K562 (cell line): ENCODE results near the gene SMAD1. TPM values are rescaled to one million over a fixed set of nuclear protein-coding genes. Genes with fewer than 3 reads are reported as not detected.

ENCODE experiments used
- ATAC-seq: fragments of 200-7000 bp; cut with Tn5 transposase; 3 replicates; pipeline ENCODE4 v1.9.1; 2020; ENCODE audit warnings: moderate library complexity
- BruUV-seq: library from RNA; stranded (reverse); fragments of 400-500 nt; replicated peaks from 2 replicates; lab custom pipeline; 2021; lab: Mats Ljungman, UMichigan
- CTCF ChIA-PET: fragments of 300-600 bp; formaldehyde crosslinking; extraction: SDS; loops from one replicate; lab custom pipeline; 2021; ENCODE audit warnings: low intra/inter-chr PET ratio; lab: Yijun Ruan, JAX
- POLR2A ChIA-PET: fragments of 300-600, 350-650 bp; sonication (Branson Sonifier 250); formaldehyde crosslinking; extraction: SDS; loops from one replicate; lab custom pipeline; 2021; ENCODE audit warnings: antibody characterized with exemption, inconsistent platforms; lab: Yijun Ruan, JAX
- DNase-seq, 4 experiments: peaks; one replicate each; pipeline versions ENCODE4 v3.0.0 to v3.0.0-alpha.2; 2011 to 2018; ENCODE audit warnings: low spot score in 3 of 4, mixed read lengths in 3 of 4; ENCODE audit errors: extremely low read depth in 1 of 4
- FAIRE-seq: peaks from 2 replicates; lab custom pipeline; 2011; peaks lifted over from hg19 to GRCh38; lab: Jason Lieb, UNC
- H2AFZ ChIP-seq: 2 replicates; pipeline ENCODE4 v1.6.0; 2011; ENCODE audit warnings: low read depth, low read length, control low read depth, inconsistent platforms
- H3K27ac ChIP-seq: fragments of 200-600 bp; 3 replicates; pipeline ENCODE4 v1.8.0; 2011; ENCODE audit warnings: low read depth, mild to moderate bottlenecking, control low read depth, inconsistent platforms, low read length, moderate library complexity, mixed read lengths; ENCODE audit errors: extremely low read depth
- H3K27me3 ChIP-seq, 2 experiments: fragments of 300-600 bp in 1 of 2; 2 replicates in 1 of 2; 3 replicates in 1 of 2; pipeline versions ENCODE4 v1.6.0 to v1.8.0; 2011; ENCODE audit warnings: inconsistent platforms in 2 of 2, low read length in 2 of 2, mild to moderate bottlenecking in 1 of 2, mixed read lengths in 1 of 2, moderate library complexity in 1 of 2; ENCODE audit not compliant: control insufficient read depth in 2 of 2, insufficient read depth in 2 of 2
- H3K36me3 ChIP-seq: fragments of 300-600 bp; 3 replicates; pipeline ENCODE4 v1.8.0; 2011; ENCODE audit warnings: mild to moderate bottlenecking, low read length, inconsistent platforms; ENCODE audit not compliant: control insufficient read depth, insufficient read depth
- H3K4me1 ChIP-seq, 2 experiments: fragments of 200-600 bp in 1 of 2; replicated peaks in 1 of 2; 2 replicates in 1 of 2; 3 replicates in 1 of 2; pipeline versions ENCODE4 v1.5.1 to v1.8.0; 2011; ENCODE audit warnings: inconsistent platforms in 2 of 2, low read length in 2 of 2, mild to moderate bottlenecking in 1 of 2, mixed read lengths in 1 of 2, moderate library complexity in 1 of 2; ENCODE audit not compliant: control insufficient read depth in 2 of 2, insufficient read depth in 2 of 2
- H3K4me2 ChIP-seq: 2 replicates; pipeline ENCODE4 v1.6.1; 2011; ENCODE audit warnings: low read length, control low read depth, inconsistent platforms, mixed read lengths; ENCODE audit not compliant: insufficient read depth
- H3K4me3 ChIP-seq: fragments of 200-600 bp; sonication (generic), shearing (Covaris generic); 2 replicates; pipeline ENCODE4 v1.5.1; 2016; ENCODE audit warnings: control low read depth, inconsistent platforms
- H3K79me2 ChIP-seq: fragments of 200-600 bp; 3 replicates; pipeline ENCODE4 v1.8.0; 2011; ENCODE audit warnings: low read length, inconsistent platforms; ENCODE audit not compliant: control insufficient read depth, insufficient read depth
- H3K9ac ChIP-seq, 2 experiments: 2 replicates each; pipeline versions ENCODE4 v1.6.0 to v1.6.1; 2011; ENCODE audit warnings: low read depth in 2 of 2, low read length in 2 of 2, control low read depth in 1 of 2, inconsistent platforms in 1 of 2, mild to moderate bottlenecking in 1 of 2, mixed read lengths in 1 of 2; ENCODE audit not compliant: insufficient read depth in 1 of 2
- H3K9me1 ChIP-seq: one replicate; pipeline ENCODE4 v1.6.0; 2011; ENCODE audit warnings: inconsistent platforms, mild to moderate bottlenecking, low read length, moderate library complexity; ENCODE audit not compliant: control insufficient read depth, insufficient read depth
- H3K9me3 ChIP-seq: replicated peaks from 2 replicates; pipeline ENCODE4 v1.5.1; 2011; ENCODE audit warnings: low read depth, low read length, inconsistent platforms; ENCODE audit not compliant: control insufficient read depth, insufficient read depth
- H4K20me1 ChIP-seq: replicated peaks from 2 replicates; pipeline ENCODE4 v1.6.1; 2011; ENCODE audit warnings: low read length, inconsistent platforms, mixed read lengths; ENCODE audit not compliant: control insufficient read depth, insufficient read depth
- CTCF ChIP-seq, 3 experiments: IDR thresholded peaks in 2 of 3; conservative IDR thresholded peaks in 1 of 3; 2 replicates each; pipeline ENCODE4 v1.5.1; 2011 to 2012; ENCODE audit warnings: low read length in 3 of 3, mild to moderate bottlenecking in 3 of 3, control low read depth in 2 of 3, improper control_type of control experiment in 1 of 3, inconsistent platforms in 1 of 3, low read depth in 1 of 3, mixed read lengths in 1 of 3, moderate library complexity in 1 of 3; ENCODE audit not compliant: insufficient read depth in 2 of 3
- FOXK2 ChIP-seq, 2 experiments: fragments of 450-650 bp; IDR thresholded peaks in 1 of 2; conservative IDR thresholded peaks in 1 of 2; 2 replicates each; pipeline ENCODE4 v1.6.1; 2016; ENCODE audit warnings: low read depth in 2 of 2, mild to moderate bottlenecking in 1 of 2
- ILF3 ChIP-seq: fragments of 450-650 bp; IDR thresholded peaks from 2 replicates; pipeline ENCODE4 v1.6.1; 2018; ENCODE audit warnings: antibody characterized with exemption, mild to moderate bottlenecking, moderate library complexity, borderline replicate concordance
- IRF1 ChIP-seq: sonication (generic); formaldehyde crosslinking; IDR thresholded peaks from 2 replicates; pipeline ENCODE4 v1.8.0; 2022; ENCODE audit warnings: missing genetic modification reagents, mild to moderate bottlenecking, borderline replicate concordance
- MCM3 ChIP-seq: fragments of 450-650 bp; IDR thresholded peaks from 2 replicates; pipeline ENCODE4 v1.6.1; 2016
- SAFB ChIP-seq: fragments of 200-400 bp; formaldehyde crosslinking; IDR thresholded peaks from 2 replicates; pipeline ENCODE4 v1.6.1; 2017; ENCODE audit warnings: low read depth, low read length, borderline replicate concordance
- SP1 ChIP-seq: sonication (generic); formaldehyde crosslinking; IDR thresholded peaks from 2 replicates; pipeline ENCODE4 v1.8.1; 2022; ENCODE audit warnings: mild to moderate bottlenecking, missing genetic modification reagents
- STAT5A ChIP-seq: IDR thresholded peaks from 2 replicates; pipeline ENCODE4 v1.6.1; 2012; ENCODE audit warnings: low read length, inconsistent platforms, borderline replicate concordance
- TAL1 ChIP-seq: fragments of 450-650 bp; IDR thresholded peaks from 2 replicates; pipeline ENCODE4 v1.6.1; 2016; ENCODE audit warnings: mild to moderate bottlenecking
- USF1 ChIP-seq: sonication (generic); formaldehyde crosslinking; IDR thresholded peaks from 2 replicates; pipeline ENCODE4 v1.9.0; 2022; ENCODE audit warnings: mild to moderate bottlenecking, missing genetic modification reagents
- ZBED1 ChIP-seq: IDR thresholded peaks from 2 replicates; pipeline ENCODE4 v1.6.1; 2014
- ZNF253 ChIP-seq: fragments of 250-450 bp; sonication (Bioruptor Pico); conservative IDR thresholded peaks from 2 replicates; pipeline ENCODE4 v1.6.1; 2021; ENCODE audit warnings: mild to moderate bottlenecking
- ZNF507 ChIP-seq: conservative IDR thresholded peaks from 2 replicates; pipeline ENCODE4 v1.6.1; 2017; ENCODE audit warnings: missing genetic modification characterization, missing compliant biosample characterization
- ZNF644 ChIP-seq: fragments of 200-800 bp; sonication (Bioruptor generic); IDR thresholded peaks from 2 replicates; pipeline ENCODE4 v1.6.1; 2016; ENCODE audit warnings: low read depth, missing genetic modification characterization, missing compliant biosample characterization
- ZNF668 ChIP-seq: fragments of 250-450 bp; sonication (Bioruptor Pico); IDR thresholded peaks from 2 replicates; pipeline ENCODE4 v1.8.0; 2022; ENCODE audit warnings: mild to moderate bottlenecking, inconsistent platforms
- ZNF695 ChIP-seq: fragments of 450-650 bp; formaldehyde crosslinking; IDR thresholded peaks from 2 replicates; pipeline ENCODE4 v1.4.0; 2020; ENCODE audit warnings: mild to moderate bottlenecking, moderate library complexity
- WGBS: fragments of 100-300 bp; shearing (Covaris generic); methylation state at CpG from one replicate; pipeline ENCODE4 v1.1.6; 2016; ENCODE audit warnings: low coverage, mixed read lengths; ENCODE audit not compliant: insufficient coverage; ENCODE audit errors: missing lambda C conversion rate; 5-methylcytosine and 5-hydroxymethylcytosine counted together
- in situ Hi-C: fragments of 300-500 bp; cut with MboI; formaldehyde crosslinking; loops from 4 replicates; pipeline ENCODE4 v1.15.0; 2018; ENCODE audit warnings: inconsistent platforms, mixed read lengths
- intact Hi-C: fragments of 100-400 bp; cut with micrococcal nuclease; formaldehyde crosslinking; loops from 2 replicates; pipeline ENCODE4 v1.14.2; 2022
- polyA plus RNA-seq, 8 experiments: library from polyadenylated mRNA; depleted of rRNA in 4 of 8; stranded (reverse) in 5 of 8; unstranded in 3 of 8; fragments of >200 nt; fragmentation: Nextera tagmentation in 2 of 8; fragmentation: Illumina TruSeq in 1 of 8; extraction: Ambion mirVana in 2 of 8; extraction: Trizol in 1 of 8; gene quantifications; 2 replicates each; pipeline versions ENCODE4 v1.2.1 to v1.2.3, GENCODE V29; 2011 to 2014; ENCODE audit warnings: inconsistent platforms in 1 of 8, missing spikeins in 1 of 8
- total RNA-seq, 7 experiments: library from RNA; depleted of rRNA in 6 of 7; stranded (reverse); fragments of >200 nt in 6 of 7; fragmentation: Illumina TruSeq in 2 of 7; extraction: Trizol in 2 of 7; gene quantifications; 2 replicates each; pipeline versions ENCODE4 v1.2.1 to v1.2.3, GENCODE V29; 2011 to 2021; ENCODE audit warnings: low replicate concordance in 1 of 7

The SMAD1 gene
- total and polyA plus RNA-seq, 9 of the 15 experiments (the other 6 are each of a cell fraction or from before 2014, with no cell fraction given) = 0.05 to 0.54 (median 0.21) TPM; not detected in 3

- in situ Hi-C loops = no loop called here
- no peak for FAIRE-seq
- Histone ChIP-seq H3K9ac (no peak overlapping the region), H3K36me3 (no peaks in the 10 kb centered on the region), H2AFZ (no peak overlapping the region), H3K27me3 (no peaks in the 10 kb centered on the region), H3K4me2 (no peak overlapping the region), H3K4me1 (no peaks in the 10 kb centered on the region), H3K4me3 (no peak overlapping the region), H3K9me1 (no peaks in the 10 kb centered on the region), H3K27ac (no peak overlapping the region), H3K9me3 (no peaks in the 10 kb centered on the region), H3K79me2 (no peaks in the 10 kb centered on the region), H4K20me1 (no peaks in the 10 kb centered on the region)
- no TSS peak for BruUV-seq
- intact Hi-C loops = no loop called here
- no peak for DNase-seq
- no peak for ATAC-seq
- CTCF ChIA-PET = no interaction called here
- POLR2A ChIA-PET = no interaction called here
- 0% methylated on average over 1 of the region's 1 CpG for WGBS
- no peak for TF ChIP-seq SAFB
- no peak for TF ChIP-seq ZNF253 (CRISPR knock-in tag)
- TF ChIP-seq FOXK2 (conservative IDR thresholded peaks at IDR 0.05 in 1 of 2, IDR thresholded peaks at IDR 0.05 in 1 of 2; ENCODE audit: low read depth in 2 of 2) = no peak
- TF ChIP-seq USF1 (CRISPR knock-in tag) = no peak
- no peak for TF ChIP-seq IRF1 (CRISPR knock-in tag)
- TF ChIP-seq ZNF644 (tag) = no peak
- no peak for TF ChIP-seq CTCF (IDR thresholded peaks at IDR 0.05 in 2 of 3, conservative IDR thresholded peaks at IDR 0.05 in 1 of 3; ENCODE audit: insufficient read depth in 2 of 3, low read depth in 1 of 3, low read length in 3 of 3)
- TF ChIP-seq TAL1 = no peak
- TF ChIP-seq ZNF668 (CRISPR knock-in tag) = no peak
- no peak for TF ChIP-seq ZNF507
- no peak for TF ChIP-seq SP1 (CRISPR knock-in tag)
- no peak for TF ChIP-seq MCM3
- no peak for TF ChIP-seq STAT5A
- no peak for TF ChIP-seq ILF3
- no peak for TF ChIP-seq ZBED1
- no peak for TF ChIP-seq ZNF695 (CRISPR knock-in tag)
Measured at GRCh38 chr4:145530662-145531061, 49.0 kb downstream of the SMAD1 start.
